Measurements from ENCODE around the gene APOO.
A peak's percentile ranks its signal among the peaks of the same experiment; 100 is the strongest.
"Not testable (repeated sequence)": the region's sequence is repeated elsewhere in the genome, so short reads cannot be mapped to it uniquely, and the experiment has no call there.

The APOO gene

GRCh38 chrX:23885803-23886202 is 21.9 kb downstream of the APOO start:
- Histone ChIP-seq H3K4me1 (ENCODE audit: insufficient read depth, low read length) (peaks cover 16% of the 10 kb centered on the region; the same call in 1 of the 2 replicates), H3K27me3 (ENCODE audit: insufficient read depth, low read length) (no peaks in the 10 kb centered on the region), H3K9me3 (ENCODE audit: insufficient read depth, low read depth, low read length) (no peaks in the 10 kb centered on the region), H3K4me3 (ENCODE audit: low read length) (no peak overlapping the region), H3K36me3 (ENCODE audit: insufficient read depth, low read length) (no peaks in the 10 kb centered on the region), H3K27ac (ENCODE audit: low read depth, low read length) (no peak overlapping the region), H3K9ac (ENCODE audit: low read depth, low read length) (no peak overlapping the region)
- WGBS: 54% methylated on average over 3 of the region's 3 CpGs

GRCh38 chrX:23884427-23885024 is 23.2 kb downstream of the APOO start:
- Histone ChIP-seq H3K36me3 (ENCODE audit: insufficient read depth, low read length) (no peaks in the 10 kb centered on the region), H3K27me3 (ENCODE audit: insufficient read depth, low read length) (no peaks in the 10 kb centered on the region), H3K4me3 (ENCODE audit: low read length) (no peak overlapping the region), H3K27ac (ENCODE audit: low read depth, low read length) (no peak overlapping the region), H3K4me1 (ENCODE audit: insufficient read depth, low read length) (peaks cover 16% of the 10 kb centered on the region; the same call in 1 of the 2 replicates), H3K9ac (ENCODE audit: low read depth, low read length) (no peak overlapping the region), H3K9me3 (ENCODE audit: insufficient read depth, low read depth, low read length) (no peaks in the 10 kb centered on the region)
- 82% methylated on average over 2 of the region's 4 CpGs for WGBS

GRCh38 chrX:23883737-23884354 is 23.9 kb downstream of the APOO start:
- Histone ChIP-seq H3K9me3 (ENCODE audit: insufficient read depth, low read depth, low read length) (no peaks in the 10 kb centered on the region), H3K27ac (ENCODE audit: low read depth, low read length) (peak overlapping the region; percentile 72), H3K27me3 (ENCODE audit: insufficient read depth, low read length) (no peaks in the 10 kb centered on the region), H3K9ac (ENCODE audit: low read depth, low read length) (0 out of 2 replicates have a peak overlapping the region, but pooled peaks have one; percentile 14), H3K36me3 (ENCODE audit: insufficient read depth, low read length) (no peaks in the 10 kb centered on the region), H3K4me1 (ENCODE audit: insufficient read depth, low read length) (peaks cover 16% of the 10 kb centered on the region; the same call in 1 of the 2 replicates), H3K4me3 (ENCODE audit: low read length) (no peak overlapping the region)
- 38% methylated on average over 9 of the region's 9 CpGs for WGBS

GRCh38 chrX:23879380-23880090 is 28.2 kb downstream of the APOO start:
- WGBS: 89% methylated on average over 2 of the region's 2 CpGs
- H3K4me1 ChIP-seq (ENCODE audit: insufficient read depth, low read length): peaks cover 11% of the 10 kb centered on the region; the same call in 1 of the 2 replicates
- H3K27me3 ChIP-seq (ENCODE audit: insufficient read depth, low read length): no peaks in the 10 kb centered on the region
- no peaks in the 10 kb centered on the region for H3K36me3 ChIP-seq (ENCODE audit: insufficient read depth, low read length)
- no peak overlapping the region for H3K9ac ChIP-seq (ENCODE audit: low read depth, low read length)
- no peak overlapping the region for H3K4me3 ChIP-seq (ENCODE audit: low read length)
- H3K9me3 ChIP-seq (ENCODE audit: insufficient read depth, low read depth, low read length): no peaks in the 10 kb centered on the region
- H3K27ac ChIP-seq (ENCODE audit: low read depth, low read length): no peak overlapping the region

- H3K27ac ChIP-seq (ENCODE audit: low read depth, low read length): no peak overlapping the region
- H3K9ac ChIP-seq (ENCODE audit: low read depth, low read length): no peak overlapping the region
- 98% methylated on average over 3 of the region's 4 CpGs for WGBS
- H3K4me3 ChIP-seq (ENCODE audit: low read length): no peak overlapping the region
- no peaks in the 10 kb centered on the region for H3K36me3 ChIP-seq (ENCODE audit: insufficient read depth, low read length)
- H3K27me3 ChIP-seq (ENCODE audit: insufficient read depth, low read length): no peaks in the 10 kb centered on the region
- H3K4me1 ChIP-seq (ENCODE audit: insufficient read depth, low read length): no peaks in the 10 kb centered on the region
- H3K9me3 ChIP-seq (ENCODE audit: insufficient read depth, low read depth, low read length): no peaks in the 10 kb centered on the region
Measured at GRCh38 chrX:23871905-23872546, 35.7 kb downstream of the APOO start.

- no peaks in the 10 kb centered on the region for H3K27me3 ChIP-seq (ENCODE audit: insufficient read depth, low read length)
- H3K27ac ChIP-seq (ENCODE audit: low read depth, low read length): no peak overlapping the region
- no peaks in the 10 kb centered on the region for H3K9me3 ChIP-seq (ENCODE audit: insufficient read depth, low read depth, low read length)
- 0 out of 2 replicates have a peak, but pooled peaks cover under 1% of the 10 kb centered on the region for H3K36me3 ChIP-seq (ENCODE audit: insufficient read depth, low read length)
- H3K4me3 ChIP-seq (ENCODE audit: low read length): no peak overlapping the region
- no peaks in the 10 kb centered on the region for H3K4me1 ChIP-seq (ENCODE audit: insufficient read depth, low read length)
- WGBS: 94% methylated on average over 1 of the region's 2 CpGs
- H3K9ac ChIP-seq (ENCODE audit: low read depth, low read length): no peak overlapping the region
Measured at GRCh38 chrX:23870041-23870440, 37.7 kb downstream of the APOO start.

- Histone ChIP-seq H3K27me3 (ENCODE audit: insufficient read depth, low read length) (no peaks in the 10 kb centered on the region), H3K4me3 (ENCODE audit: low read length) (no peak overlapping the region), H3K27ac (ENCODE audit: low read depth, low read length) (no peak overlapping the region), H3K9me3 (ENCODE audit: insufficient read depth, low read depth, low read length) (no peaks in the 10 kb centered on the region), H3K9ac (ENCODE audit: low read depth, low read length) (no peak overlapping the region), H3K4me1 (ENCODE audit: insufficient read depth, low read length) (no peaks in the 10 kb centered on the region), H3K36me3 (ENCODE audit: insufficient read depth, low read length) (0 out of 2 replicates have a peak, but pooled peaks cover 2% of the 10 kb centered on the region)
- WGBS: 85% methylated on average over 5 of the region's 5 CpGs
Measured at GRCh38 chrX:23864742-23865326, 42.9 kb downstream of the APOO start.

- H3K4me3 ChIP-seq (ENCODE audit: low read length); H3K27ac ChIP-seq (ENCODE audit: low read depth, low read length); H3K36me3 ChIP-seq (ENCODE audit: insufficient read depth, low read length); H3K4me1 ChIP-seq (ENCODE audit: insufficient read depth, low read length); H3K9ac ChIP-seq (ENCODE audit: low read depth, low read length); H3K9me3 ChIP-seq (ENCODE audit: insufficient read depth, low read depth, low read length); H3K27me3 ChIP-seq (ENCODE audit: insufficient read depth, low read length): not testable (repeated sequence)
- WGBS: 100% methylated on average over 1 of the region's 2 CpGs
Measured at GRCh38 chrX:23861952-23862351, 45.8 kb downstream of the APOO start.

GRCh38 chrX:23861215-23861896 is 46.4 kb downstream of the APOO start:
- WGBS: 94% methylated on average over 5 of the region's 6 CpGs
- Histone ChIP-seq H3K9me3 (ENCODE audit: insufficient read depth, low read depth, low read length) (no peaks in the 10 kb centered on the region), H3K4me1 (ENCODE audit: insufficient read depth, low read length) (no peaks in the 10 kb centered on the region), H3K27ac (ENCODE audit: low read depth, low read length) (no peak overlapping the region), H3K9ac (ENCODE audit: low read depth, low read length) (no peak overlapping the region), H3K4me3 (ENCODE audit: low read length) (no peak overlapping the region), H3K27me3 (ENCODE audit: insufficient read depth, low read length) (no peaks in the 10 kb centered on the region), H3K36me3 (ENCODE audit: insufficient read depth, low read length) (0 out of 2 replicates have a peak, but pooled peaks cover 8% of the 10 kb centered on the region)

- not testable (repeated sequence) for H3K9me3 ChIP-seq (ENCODE audit: insufficient read depth, low read depth, low read length); H3K4me3 ChIP-seq (ENCODE audit: low read length)
Measured at GRCh38 chrX:23859238-23859637, 48.5 kb downstream of the APOO start.

More at GRCh38 chrX:23859238-23859637, 48.5 kb downstream of the APOO start:
- H3K36me3 ChIP-seq (ENCODE audit: insufficient read depth, low read length); H3K4me1 ChIP-seq (ENCODE audit: insufficient read depth, low read length); H3K27ac ChIP-seq (ENCODE audit: low read depth, low read length); H3K27me3 ChIP-seq (ENCODE audit: insufficient read depth, low read length); H3K9ac ChIP-seq (ENCODE audit: low read depth, low read length): not testable (repeated sequence)
- whole genome bisulfite sequencing: 93% methylated on average over 7 of the region's 7 CpGs
